GM21529 (cell line): ENCODE results near the gene PHRF1.
A peak's percentile ranks its signal among the peaks of the same experiment; 100 is the strongest.

Experiments used
- ATAC-seq: cut with Tn5 transposase; IDR thresholded peaks from one replicate; pipeline ENCODE4 v1.9.1; 2021; ENCODE audit not compliant: unreplicated experiment

PHRF1 gene

DNA sequence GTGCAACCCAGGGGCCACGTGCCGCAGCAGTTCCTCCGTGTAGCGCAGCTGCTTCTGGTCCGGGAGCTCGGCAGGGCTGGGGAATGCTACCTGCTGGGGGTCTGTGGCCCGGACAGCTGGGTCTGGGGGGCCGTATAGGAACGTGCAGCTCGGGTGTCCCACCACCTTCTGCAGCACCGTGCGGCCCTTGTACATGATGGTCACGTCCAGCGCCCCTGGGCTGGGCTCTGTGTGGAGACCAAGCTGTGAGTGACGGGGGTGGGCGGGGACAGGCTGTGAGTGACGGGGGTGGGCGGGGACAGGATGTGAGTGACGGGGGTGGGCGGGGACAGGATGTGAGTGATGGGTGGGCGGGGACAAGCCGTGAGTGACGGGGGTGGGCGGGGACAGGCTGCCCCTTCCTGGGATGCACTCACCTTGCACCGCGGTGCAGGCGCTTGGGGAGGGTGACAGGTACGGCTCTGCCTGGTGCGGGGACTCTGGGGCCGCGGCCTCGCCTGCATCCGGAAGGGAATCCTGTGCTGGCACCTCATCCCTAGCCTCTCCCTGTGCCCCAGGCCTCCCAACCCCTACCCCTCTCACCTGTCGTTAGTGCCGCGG lies 37.2 kb downstream of the PHRF1 start:
- ATAC-seq = no peak

DNA sequence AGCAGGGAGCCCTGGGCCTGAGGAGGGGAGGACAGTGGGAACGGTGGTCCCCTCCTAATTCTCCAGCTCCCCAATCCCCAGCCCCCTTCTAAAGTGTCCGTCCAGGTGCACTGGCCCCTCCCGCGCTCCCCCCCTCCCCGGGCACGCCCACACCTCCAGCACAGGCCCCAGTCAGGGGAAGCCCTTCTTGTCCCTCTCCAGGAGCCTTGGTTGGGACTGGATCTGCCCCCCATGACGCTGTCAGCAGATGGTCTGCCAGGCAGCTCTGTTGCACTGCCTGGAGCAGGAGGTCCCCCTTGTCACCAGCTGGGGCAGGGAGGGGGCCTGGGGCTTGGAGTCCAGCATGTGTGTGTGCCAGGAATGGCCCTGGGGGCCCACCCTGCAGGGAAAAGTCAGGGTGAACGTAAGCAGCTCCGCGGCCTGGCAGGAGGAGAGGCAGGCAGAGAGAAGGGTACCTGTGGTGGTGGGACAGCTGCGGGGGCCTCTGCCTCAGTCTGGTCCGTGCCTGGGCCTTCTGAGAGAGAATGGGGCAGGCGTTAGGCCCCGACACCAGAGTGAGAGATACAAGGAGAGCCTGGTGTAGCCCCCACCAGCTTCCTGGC lies 37.9 kb downstream of the PHRF1 start:
- ATAC-seq = no peak

DNA sequence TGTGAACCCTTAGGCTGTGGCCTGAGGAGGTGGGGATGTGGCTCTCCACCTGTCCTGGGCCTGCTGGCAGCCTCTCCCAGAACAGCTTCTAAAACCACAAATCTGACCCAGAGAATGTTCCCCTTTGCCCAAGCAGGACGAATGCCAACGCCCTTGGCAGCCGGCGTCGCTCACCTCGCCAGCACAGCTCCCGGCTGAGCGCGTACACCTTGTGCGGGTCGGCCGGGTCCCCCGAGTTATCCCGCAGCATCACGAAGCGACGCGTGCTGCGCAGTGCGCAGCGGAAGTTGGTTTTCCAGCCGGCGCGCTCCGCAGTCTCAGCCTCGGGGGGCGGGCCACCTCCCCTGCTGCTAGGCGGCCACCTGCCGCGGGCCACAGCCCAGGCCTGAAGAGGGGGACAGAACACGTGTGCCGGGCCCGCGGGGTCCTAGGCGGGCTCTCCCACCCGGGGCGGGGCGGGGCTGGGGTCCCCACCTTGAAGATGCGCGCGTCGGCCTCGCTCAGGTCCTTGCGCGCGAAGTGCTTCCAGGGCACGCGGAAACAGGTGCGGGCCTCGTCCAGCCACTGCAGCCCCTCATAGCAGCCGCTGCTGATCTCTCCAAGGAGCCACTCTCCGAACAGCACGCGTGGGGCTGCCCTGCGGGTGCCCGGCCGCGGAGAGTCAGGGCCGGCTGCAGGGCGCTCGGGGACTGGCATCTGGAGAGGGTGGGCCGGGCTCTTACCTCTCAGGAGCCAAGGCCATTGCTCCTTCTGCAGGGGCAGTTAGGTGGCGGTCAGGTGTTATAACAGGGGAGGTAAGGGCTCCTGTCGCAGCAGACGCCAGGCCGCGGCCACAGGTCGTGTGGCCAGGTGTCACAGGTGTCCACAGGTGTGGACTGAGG lies 38.6 kb downstream of the PHRF1 start:
- peak; percentile 2 for ATAC-seq

DNA sequence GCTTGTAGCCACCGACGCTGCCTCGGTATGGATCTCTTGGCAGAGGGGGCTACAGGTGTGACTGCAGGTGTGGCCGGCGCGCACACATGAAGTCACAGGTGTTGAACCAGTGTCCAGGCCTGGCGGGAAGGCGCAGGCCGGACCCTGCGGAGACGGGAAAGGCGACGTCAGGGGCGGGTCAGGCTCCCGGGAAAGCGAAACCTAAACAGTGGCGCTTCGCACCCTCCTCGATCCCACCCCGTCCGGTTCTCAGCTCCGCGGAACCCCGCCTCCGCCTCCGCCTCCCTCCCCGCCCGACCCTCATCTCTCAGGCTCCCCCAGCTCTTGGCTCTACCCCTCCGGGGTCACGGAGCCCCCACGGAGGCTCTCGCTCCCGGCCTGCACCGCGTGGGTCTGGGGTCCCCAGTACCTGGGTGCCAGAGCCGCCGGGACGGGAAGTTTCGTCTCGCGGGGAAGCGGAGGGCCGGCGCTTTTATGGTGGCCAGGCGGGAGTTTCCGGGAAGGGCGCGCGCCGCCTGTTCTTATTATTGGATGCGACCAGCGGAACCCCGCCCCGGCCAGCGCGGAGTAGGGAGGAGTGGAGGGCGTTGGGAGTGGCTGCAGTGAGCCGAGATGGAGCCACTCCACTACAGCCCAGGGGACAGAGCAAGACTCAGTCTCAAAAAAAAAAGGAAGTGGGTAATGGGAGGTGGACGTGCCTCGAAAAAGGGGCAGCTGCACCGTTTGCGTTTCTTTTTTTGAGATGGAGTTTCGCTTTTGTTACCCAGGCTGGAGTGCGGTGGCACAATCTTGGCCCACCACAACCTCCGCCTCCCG lies 39.4 kb downstream of the PHRF1 start, which contains the start of gene IRF7:
IRF7 (minus strand) TSS at position 447 of the 816 bp plus-strand sequence. CDS start 586 bp downstream, outside the sequence.
- ATAC-seq = peak; percentile 87

DNA sequence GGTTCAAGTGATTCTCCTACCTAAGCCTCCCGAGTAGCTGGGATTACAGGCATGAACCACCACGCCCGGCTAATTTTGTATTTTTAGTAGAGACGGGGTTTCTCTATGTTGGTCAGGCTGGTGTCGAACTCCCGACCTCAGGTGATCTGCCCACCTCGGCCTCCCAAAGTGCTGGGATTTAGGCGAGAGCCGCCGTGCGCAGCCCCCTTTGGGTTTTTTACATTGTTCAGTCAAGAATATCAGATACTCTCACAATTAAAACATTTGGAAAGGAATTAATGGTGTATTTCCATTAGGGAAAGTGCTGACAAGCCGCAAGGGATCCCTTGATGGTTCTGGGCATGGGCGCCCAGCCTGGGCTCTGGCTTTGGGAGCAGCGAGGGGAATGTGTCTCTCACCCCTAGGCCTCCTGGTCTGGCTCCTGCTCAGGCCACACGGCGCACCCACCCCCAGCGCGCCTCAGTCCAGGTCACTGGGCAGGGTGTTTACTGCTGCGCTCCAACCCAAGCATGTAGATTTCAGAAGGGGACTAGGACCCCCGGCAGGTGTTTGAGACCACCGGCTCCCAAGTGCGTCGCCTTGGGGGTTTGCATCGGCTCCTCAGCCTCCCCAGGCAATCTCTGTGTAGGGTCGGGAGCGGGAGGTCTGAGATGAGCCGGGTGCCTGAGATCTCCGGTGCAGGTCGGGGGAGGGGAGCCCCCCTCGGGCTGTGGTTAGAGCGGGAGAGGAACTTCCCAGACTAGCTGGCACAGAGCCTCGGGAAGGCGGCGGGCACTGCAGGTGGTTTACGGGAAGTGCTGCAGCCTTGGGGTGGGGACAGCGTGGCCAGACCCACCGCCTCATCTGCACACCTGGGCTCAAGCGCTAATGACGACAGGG lies 40.3 kb downstream of the PHRF1 start:
- ATAC-seq = no peak

DNA sequence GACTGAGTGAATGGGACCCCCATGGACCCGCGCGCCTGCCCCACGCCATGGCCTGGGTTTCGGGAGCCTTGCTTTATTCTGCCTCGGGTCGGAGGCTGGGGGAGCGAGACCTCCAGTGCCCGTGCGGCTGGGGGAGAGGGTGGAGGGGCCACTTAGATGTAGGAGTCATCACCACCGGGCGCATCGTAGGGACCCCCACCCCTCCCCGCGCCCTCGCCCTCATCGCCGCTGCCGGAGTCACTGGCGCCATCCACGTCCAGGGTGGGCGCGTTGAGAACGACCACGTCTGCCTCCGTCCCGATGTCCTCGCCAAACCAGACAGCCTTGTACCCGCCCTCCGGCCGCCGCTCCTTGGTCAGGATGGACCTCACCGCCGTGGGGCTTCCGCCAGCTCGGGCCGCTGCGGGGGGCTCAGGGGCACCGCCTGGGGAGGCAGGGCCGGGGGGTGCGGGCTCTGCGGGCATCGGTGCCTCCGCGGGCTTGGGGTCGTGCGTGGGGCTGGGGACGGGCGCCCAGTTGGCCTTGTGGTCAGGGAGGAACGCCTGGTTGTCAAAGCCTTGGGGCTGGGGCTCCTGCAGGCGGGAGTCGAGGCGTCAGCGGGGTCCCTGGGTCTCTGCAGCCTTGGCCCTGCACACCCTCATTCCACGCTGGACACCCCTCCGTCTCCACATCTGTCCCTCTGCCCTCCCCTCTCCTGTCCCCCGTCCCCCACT lies 41.1 kb downstream of the PHRF1 start:
- ATAC-seq = no peak

DNA sequence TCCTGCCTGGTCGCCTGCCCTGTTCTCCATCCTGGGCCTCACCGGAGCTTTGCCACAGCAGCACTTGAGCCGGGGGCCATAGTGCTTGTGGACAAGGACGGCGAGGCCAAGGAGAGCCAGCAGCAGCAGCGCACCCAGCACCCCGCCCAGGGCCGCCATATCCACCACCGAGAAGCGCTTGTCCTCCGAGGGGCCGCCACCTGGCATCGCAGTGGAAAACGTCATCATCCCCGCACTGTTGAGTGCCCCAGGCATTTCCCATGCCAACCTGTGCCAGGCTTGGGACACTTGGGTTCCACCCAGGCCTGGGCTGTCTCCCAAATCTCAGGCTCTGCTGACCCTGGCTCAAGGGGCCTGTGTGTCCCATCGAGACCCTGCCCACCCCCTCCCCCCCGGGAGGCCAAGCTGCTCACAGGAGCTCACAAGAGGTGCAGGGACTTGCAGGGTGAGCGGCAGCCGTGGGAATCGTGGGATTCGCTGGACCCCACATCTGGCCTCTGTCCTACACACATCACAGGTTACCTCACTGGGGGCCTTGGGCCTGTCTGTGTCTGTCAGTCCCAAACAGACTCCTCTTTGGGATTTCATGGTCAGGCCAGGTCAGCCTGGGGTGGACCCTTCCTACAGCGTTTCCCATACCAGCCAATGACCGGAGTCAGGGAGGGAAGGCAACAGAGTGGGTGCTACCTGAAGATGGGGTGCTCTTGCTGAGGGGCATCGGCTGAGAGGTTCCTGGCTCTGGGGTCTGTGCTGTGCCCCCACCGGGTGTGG lies 41.8 kb downstream of the PHRF1 start:
- ATAC-seq = no peak

DNA sequence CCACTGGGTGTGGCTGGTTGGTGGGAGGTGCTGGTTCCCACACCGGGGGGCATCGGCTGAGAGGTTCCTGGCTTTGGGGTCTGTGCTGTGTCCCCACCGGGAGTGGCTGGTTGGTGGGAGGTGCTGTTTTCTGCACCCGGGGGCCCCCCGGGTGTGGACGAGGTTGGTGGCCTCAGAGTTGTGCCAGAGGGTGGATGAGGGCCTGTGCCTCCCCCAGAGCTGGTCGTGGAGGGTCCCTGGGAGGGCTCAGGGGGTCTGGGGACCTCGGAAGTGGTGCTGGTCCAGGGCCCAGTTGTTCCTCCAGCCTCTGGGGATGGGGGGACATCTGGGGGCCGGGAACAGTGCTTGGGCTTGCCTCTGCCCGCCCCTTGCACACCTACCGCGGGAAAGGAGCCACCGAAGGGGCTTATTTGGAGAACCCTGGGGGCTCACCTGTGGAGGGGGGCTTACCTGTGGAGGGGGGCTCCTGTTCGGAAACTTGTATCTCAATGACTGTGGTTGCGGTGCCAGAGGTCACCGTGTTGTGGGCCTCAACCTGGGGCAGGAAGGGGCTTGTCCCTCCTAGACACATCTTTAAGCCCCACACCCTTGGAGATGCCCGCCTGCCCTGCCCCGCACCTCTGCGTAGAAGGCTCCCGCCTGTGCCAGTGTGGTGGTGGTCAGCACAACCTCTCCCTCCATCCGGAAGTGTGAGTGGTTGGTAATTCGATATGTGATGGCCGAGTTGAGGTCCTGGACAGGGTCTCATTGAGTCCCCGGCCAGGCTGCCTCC lies 42.8 kb downstream of the PHRF1 start:
- no peak for ATAC-seq

DNA sequence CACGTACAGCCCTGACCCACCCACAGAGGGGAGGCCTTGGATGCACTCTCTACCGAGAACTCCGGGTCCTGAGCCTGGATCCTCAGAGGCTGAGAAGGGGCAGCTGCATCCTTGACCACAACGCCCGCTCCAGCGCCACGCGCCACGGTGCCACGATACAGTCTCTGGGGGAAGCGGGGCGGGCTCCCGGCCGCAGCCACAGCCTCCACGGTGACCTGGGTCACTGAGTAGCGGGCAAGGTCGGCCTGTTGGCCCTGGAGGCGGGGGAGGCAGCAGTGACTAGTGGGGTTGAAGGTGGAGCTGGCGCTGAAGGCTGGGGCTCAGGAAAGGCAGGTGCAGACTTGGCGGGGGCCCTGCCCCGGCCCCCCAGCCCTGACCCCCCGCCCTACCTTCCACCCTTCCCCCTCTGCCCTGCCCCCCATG lies 43.4 kb downstream of the PHRF1 start:
- ATAC-seq = no peak

DNA sequence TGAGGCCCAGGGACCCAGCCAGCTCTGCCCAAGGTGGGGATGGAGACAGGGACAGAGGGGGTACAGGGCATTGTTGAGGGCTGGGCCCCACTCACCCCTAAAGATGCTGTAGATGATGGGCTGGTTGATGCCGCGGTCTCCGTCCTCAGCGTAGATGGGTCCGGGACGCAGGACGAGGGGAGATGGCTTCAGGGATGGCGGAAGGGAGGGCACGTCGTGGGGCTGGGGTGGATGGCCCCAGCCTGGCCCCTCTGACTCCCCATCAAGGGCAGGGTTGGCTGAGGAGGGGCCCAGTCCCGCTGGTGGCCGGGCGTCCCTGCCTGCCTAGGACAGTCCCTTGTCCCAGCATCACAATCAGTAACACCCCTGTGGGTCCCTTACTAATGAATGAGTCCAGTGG lies 43.9 kb downstream of the PHRF1 start:
- no peak for ATAC-seq

DNA sequence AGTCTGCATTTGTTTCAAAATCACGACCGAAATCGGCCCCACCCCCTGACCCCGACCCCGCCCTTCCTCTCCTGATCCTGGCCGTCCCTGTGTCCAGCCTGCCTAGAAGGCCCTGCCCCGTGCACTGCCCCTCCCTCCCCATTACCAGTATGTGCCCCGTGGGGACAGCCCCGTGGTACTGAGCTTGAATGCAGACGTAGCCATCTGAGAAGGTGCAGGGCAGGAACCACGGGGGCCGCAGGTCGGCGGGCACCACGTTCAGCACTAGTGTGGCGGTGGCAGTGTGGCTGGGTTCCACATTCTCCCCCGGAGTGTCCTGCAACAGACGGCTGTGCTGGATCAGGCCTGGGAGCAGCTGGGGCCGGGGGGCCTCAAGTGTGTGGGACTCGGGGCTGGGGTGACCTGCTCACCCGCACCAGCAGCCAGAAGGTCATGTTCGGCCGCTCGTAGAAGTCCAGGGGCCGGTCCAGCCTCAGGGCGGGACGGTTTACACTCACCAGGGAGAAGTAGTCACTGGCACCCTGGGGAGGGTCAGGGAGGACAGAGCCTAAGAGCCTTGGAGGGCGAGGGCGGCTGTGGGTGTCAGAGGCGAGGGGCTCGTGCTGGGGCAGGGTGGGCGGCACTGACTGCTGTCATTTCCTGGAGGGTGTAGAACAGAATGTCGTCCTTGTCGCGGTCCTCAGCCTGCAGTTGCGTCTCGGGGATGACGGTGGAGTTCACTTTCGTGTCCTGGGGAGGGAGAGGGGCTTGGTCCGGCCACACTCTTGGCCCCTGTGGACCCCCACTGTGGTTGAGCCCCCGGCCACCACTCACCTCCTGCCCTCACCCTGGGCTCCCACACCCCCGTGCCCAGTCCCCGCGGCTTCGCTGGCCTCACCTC lies 44.9 kb downstream of the PHRF1 start:
- no peak for ATAC-seq

DNA sequence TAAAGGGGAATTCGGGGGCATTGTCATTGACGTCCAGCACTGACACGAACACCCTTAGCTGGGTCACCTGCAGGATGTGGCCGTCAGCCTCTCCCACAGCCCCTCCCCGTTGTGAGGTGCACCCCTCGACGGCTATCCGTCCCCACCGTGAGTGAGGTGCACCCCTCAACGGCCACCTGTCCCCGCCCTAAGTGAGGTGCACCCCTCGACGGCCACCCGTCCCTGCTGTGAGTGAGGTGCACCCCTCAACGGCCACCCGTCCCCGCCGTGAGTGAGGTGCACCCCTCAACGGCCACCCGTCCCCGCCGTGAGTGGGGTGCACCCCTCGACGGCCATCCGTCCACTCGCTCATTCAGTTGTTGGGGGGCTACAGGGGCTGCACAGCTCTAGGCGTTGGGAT lies 45.6 kb downstream of the PHRF1 start:
- ATAC-seq = no peak

DNA sequence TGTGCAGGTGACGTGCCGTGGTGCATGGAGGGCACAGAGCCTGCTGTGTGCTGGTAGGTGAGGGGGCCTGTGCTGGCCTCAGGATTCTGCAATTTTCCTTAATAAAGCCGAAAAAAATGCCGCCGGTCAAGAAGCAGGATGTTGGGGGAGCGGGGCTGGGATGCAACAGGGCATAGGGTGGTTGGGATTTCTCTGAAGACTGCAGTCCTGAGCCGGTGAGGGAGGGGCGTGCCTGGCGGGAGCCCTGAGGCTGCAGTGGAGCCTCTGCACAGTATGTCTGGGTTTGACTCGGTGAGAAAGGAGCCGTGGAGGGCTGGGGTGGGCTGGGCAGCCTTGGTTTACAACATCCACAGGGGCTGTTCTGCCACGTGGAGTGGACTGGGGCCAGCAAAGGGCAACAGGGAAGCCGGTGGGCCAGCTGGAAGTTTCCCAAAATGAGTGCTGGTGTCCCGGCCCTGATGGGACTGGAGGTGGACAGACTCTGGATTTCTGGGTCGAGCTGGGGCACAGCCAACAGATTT lies 47.1 kb downstream of the PHRF1 start:
- no peak for ATAC-seq

DNA sequence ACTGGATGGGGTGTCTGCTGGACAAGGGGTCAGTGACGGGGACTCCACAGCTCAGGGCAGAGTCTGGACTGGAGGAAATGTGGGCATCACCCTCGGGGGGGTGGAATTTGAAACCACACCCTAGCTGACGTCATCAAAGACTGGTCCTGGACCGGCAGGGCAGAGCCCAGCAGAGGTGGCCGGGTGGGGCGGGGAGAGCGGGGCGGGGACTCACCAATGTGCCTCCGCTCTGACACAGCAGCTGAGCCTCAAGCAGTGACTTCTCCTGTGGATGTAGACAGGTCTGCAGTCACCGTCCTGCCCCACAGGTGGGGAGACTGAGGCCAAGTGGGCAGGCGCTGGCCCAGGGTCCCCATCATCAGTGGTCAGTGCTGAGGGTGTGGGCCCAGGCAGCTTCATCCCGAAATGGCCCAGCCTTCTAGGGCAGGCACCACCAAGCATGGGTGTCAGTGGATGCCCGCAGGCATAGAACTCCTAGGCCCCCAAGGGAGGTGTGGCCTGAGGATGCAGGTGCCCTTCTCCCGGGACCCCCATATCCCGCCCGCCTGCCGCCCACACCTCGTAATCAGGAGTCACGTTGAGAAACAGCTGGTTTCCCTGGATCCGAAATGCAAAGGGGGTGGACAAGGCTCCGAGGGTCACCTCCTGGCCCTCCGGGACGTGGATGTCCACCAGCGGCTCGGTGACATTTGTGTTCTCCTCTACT lies 47.9 kb downstream of the PHRF1 start:
- no peak for ATAC-seq

DNA sequence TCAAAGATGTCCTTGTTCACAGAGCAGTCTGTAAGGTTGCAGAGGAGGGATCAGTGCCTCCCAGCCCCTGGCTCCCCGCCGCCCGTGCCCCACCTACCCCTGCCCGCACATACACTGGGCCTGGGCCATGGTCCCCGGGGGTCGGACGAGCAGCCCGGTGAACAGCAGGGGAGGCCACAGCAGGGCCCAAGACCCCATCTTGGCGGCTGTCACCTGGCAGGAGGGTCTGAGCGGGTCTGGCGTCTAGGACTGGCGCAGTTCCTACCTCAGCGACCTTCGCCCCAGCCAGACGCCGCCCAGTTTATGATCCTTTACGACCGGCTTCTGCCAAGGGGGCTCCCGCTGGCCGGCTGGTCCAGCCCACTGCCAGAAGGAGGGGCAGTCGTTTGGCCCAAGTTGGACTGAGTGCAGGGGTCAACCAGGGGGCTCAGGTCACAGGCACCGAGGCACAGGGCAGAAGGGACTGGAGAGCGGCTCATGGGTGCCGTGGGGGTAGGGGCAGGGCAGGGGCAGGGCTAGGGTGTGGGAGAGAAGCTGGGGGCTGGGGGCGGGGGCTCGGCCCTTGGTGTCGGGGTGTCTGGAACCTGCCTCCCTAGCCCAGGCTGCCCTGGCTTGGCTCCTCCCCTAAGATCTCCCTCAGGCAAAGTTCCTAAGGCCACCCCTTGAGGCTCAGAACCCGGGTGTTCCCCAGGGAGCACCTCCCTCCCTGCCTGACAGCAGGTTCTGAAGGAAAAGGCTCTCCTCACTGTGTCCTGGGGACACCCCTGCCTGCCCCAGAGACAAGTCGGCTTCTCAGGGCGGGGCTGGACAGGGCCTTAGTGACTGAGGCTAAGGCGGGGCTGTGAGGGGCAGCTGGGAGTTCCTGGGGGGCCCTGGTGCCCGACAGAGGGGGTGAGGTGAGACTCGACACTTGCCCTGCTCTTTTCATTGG lies 48.7 kb downstream of the PHRF1 start, which contains the start of gene CDHR5:
CDHR5 (minus strand) TSS at position 251 of the 931 bp plus-strand sequence; CDS start at position 198, 53 bp downstream.
- no peak for ATAC-seq
